ENCODE measurements around the gene CAMK1. TPM values are rescaled to one million over a fixed set of nuclear protein-coding genes. Genes with fewer than 3 reads are reported as not detected.

CAMK1 gene
- polyA plus RNA-seq, 2 donors = 6.5 to 8.1 TPM

- no peaks in the 10 kb centered on the region for H3K9me3 ChIP-seq (ENCODE audit: control insufficient read depth in 2 of 2, insufficient read depth in 1 of 2, low read depth in 1 of 2, low read length in 1 of 2)
- peak overlapping the region; percentile 95 to 98 for H3K27ac ChIP-seq (ENCODE audit: low read depth in 2 of 2, low read length in 1 of 2)
- no peaks in the 10 kb centered on the region for H3K27me3 ChIP-seq (ENCODE audit: control insufficient read depth in 1 of 2, insufficient read depth in 2 of 2, low read length in 2 of 2)
- H3K4me1 ChIP-seq (ENCODE audit: control insufficient read depth in 2 of 2, insufficient read depth in 2 of 2, low read length in 1 of 2) = peaks cover 0 to 13% of the 10 kb centered on the region in 2 donors
- H3K4me3 ChIP-seq (ENCODE audit: low read depth in 1 of 2, low read length in 2 of 2) = peak overlapping the region; percentile 93 to 96
- peaks cover 6 to 10% of the 10 kb centered on the region in 2 donors for H3K36me3 ChIP-seq (ENCODE audit: control insufficient read depth in 2 of 2, insufficient read depth in 2 of 2, low read length in 1 of 2)
- 1% methylated on average over 36 to 41 of the region's 41 CpGs for WGBS, 2 donors
Observed at GRCh38 chr3:9732080-9732739, 37.5 kb downstream of the CAMK1 start.

- Histone ChIP-seq H3K9me3 (ENCODE audit: control insufficient read depth in 2 of 2, insufficient read depth in 1 of 2, low read depth in 1 of 2, low read length in 1 of 2) (no peaks in the 10 kb centered on the region), H3K36me3 (ENCODE audit: control insufficient read depth in 2 of 2, insufficient read depth in 2 of 2, low read length in 1 of 2) (peaks cover 4 to 5% of the 10 kb centered on the region in 2 donors), H3K4me1 (ENCODE audit: control insufficient read depth in 2 of 2, insufficient read depth in 2 of 2, low read length in 1 of 2) (peaks cover 0 to 13% of the 10 kb centered on the region in 2 donors), H3K27ac (ENCODE audit: low read depth in 2 of 2, low read length in 1 of 2) (peak within 1 kb of the TSS; percentile 95 to 98), H3K27me3 (ENCODE audit: control insufficient read depth in 1 of 2, insufficient read depth in 2 of 2, low read length in 2 of 2) (no peaks in the 10 kb centered on the region), H3K4me3 (ENCODE audit: low read depth in 1 of 2, low read length in 2 of 2) (peak within 1 kb of the TSS; percentile 93 to 96)
- WGBS, 2 donors = 0 to 1% methylated on average over 83 to 88 of the region's 88 CpGs
Observed at GRCh38 chr3:9731206-9732079, 38.3 kb downstream of the CAMK1 start, which contains the start of gene BRPF1. Gene BRPF1, plus strand, starts transcription at chr3:9731735. Its CDS starts 2,406 bp downstream, at chr3:9734141.

- WGBS, 2 donors = 1 to 2% methylated on average over 16 of the region's 17 CpGs
- Histone ChIP-seq H3K27me3 (ENCODE audit: control insufficient read depth in 1 of 2, insufficient read depth in 2 of 2, low read length in 2 of 2) (no peaks in the 10 kb centered on the region), H3K4me3 (ENCODE audit: low read depth in 1 of 2, low read length in 2 of 2) (peak overlapping the region; percentile 48 to 56), H3K4me1 (ENCODE audit: control insufficient read depth in 2 of 2, insufficient read depth in 2 of 2, low read length in 1 of 2) (peaks cover 0 to 13% of the 10 kb centered on the region in 2 donors), H3K27ac (ENCODE audit: low read depth in 2 of 2, low read length in 1 of 2) (peak overlapping the region; percentile 75 to 87), H3K9me3 (ENCODE audit: control insufficient read depth in 2 of 2, insufficient read depth in 1 of 2, low read depth in 1 of 2, low read length in 1 of 2) (no peaks in the 10 kb centered on the region), H3K36me3 (ENCODE audit: control insufficient read depth in 2 of 2, insufficient read depth in 2 of 2, low read length in 1 of 2) (peaks cover 0 to 5% of the 10 kb centered on the region in 2 donors)
Observed at GRCh38 chr3:9730657-9731205, 39.0 kb downstream of the CAMK1 start.

- 92 to 93% methylated on average over 9 to 10 of the region's 10 CpGs for WGBS, 2 donors
- H3K4me3 ChIP-seq (ENCODE audit: low read depth in 1 of 2, low read length in 2 of 2) = no peak overlapping the region
- peaks cover 0 to 3% of the 10 kb centered on the region in 2 donors for H3K36me3 ChIP-seq (ENCODE audit: control insufficient read depth in 2 of 2, insufficient read depth in 2 of 2, low read length in 1 of 2)
- no peaks in the 10 kb centered on the region for H3K27me3 ChIP-seq (ENCODE audit: control insufficient read depth in 1 of 2, insufficient read depth in 2 of 2, low read length in 2 of 2)
- no peaks in the 10 kb centered on the region for H3K9me3 ChIP-seq (ENCODE audit: control insufficient read depth in 2 of 2, insufficient read depth in 1 of 2, low read depth in 1 of 2, low read length in 1 of 2)
- peaks cover 0 to 10% of the 10 kb centered on the region in 2 donors for H3K4me1 ChIP-seq (ENCODE audit: control insufficient read depth in 2 of 2, insufficient read depth in 2 of 2, low read length in 1 of 2)
- H3K27ac ChIP-seq (ENCODE audit: low read depth in 2 of 2, low read length in 1 of 2) = no peak overlapping the region
Observed at GRCh38 chr3:9729419-9729818, 40.3 kb downstream of the CAMK1 start.

- Histone ChIP-seq H3K4me1 (ENCODE audit: control insufficient read depth in 2 of 2, insufficient read depth in 2 of 2, low read length in 1 of 2) (peaks cover 0 to 4% of the 10 kb centered on the region in 2 donors), H3K27me3 (ENCODE audit: control insufficient read depth in 1 of 2, insufficient read depth in 2 of 2, low read length in 2 of 2) (no peaks in the 10 kb centered on the region), H3K4me3 (ENCODE audit: low read depth in 1 of 2, low read length in 2 of 2) (no peak overlapping the region), H3K27ac (ENCODE audit: low read depth in 2 of 2, low read length in 1 of 2) (no peak overlapping the region), H3K36me3 (ENCODE audit: control insufficient read depth in 2 of 2, insufficient read depth in 2 of 2, low read length in 1 of 2) (no peaks in the 10 kb centered on the region), H3K9me3 (ENCODE audit: control insufficient read depth in 2 of 2, insufficient read depth in 1 of 2, low read depth in 1 of 2, low read length in 1 of 2) (no peaks in the 10 kb centered on the region)
- WGBS, 2 donors = 95% methylated on average over 2 of the region's 2 CpGs
Observed at GRCh38 chr3:9727743-9728142, 42.0 kb downstream of the CAMK1 start.

DNA sequence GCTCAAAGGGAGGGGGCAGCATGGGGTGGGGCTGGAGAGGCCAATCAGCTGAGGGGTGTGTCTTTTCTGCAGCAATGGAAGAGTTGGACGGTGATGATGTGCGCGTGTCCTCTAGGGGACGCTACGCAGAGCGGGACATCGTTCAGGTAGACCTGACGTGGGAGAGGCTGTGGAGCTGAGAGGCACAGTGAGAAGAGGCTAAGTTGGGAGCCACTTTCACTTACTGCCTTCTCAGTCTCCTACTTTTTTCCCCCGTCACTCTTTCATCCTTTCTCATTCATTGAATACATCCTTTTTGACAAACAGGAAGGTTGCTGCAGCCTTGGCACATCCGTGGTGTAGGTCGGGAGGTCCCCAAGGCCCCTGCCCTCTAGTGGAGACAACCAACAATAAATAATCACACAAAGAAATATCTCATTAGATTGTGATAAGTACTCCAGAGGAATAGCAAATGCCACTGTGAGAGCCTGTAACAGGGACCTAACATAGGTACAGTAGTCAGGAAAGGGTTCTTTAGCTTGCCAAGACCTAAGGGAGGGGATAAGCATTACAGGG is 42.6 kb downstream of the CAMK1 start:
- Histone ChIP-seq H3K27ac (ENCODE audit: low read depth in 2 of 2, low read length in 1 of 2) (no peak overlapping the region), H3K4me1 (ENCODE audit: control insufficient read depth in 2 of 2, insufficient read depth in 2 of 2, low read length in 1 of 2) (no peaks in the 10 kb centered on the region), H3K9me3 (ENCODE audit: control insufficient read depth in 2 of 2, insufficient read depth in 1 of 2, low read depth in 1 of 2, low read length in 1 of 2) (no peaks in the 10 kb centered on the region), H3K27me3 (ENCODE audit: control insufficient read depth in 1 of 2, insufficient read depth in 2 of 2, low read length in 2 of 2) (no peaks in the 10 kb centered on the region), H3K36me3 (ENCODE audit: control insufficient read depth in 2 of 2, insufficient read depth in 2 of 2, low read length in 1 of 2) (no peaks in the 10 kb centered on the region), H3K4me3 (ENCODE audit: low read depth in 1 of 2, low read length in 2 of 2) (no peak overlapping the region)
- 9 to 16% methylated on average over 11 of the region's 11 CpGs for WGBS, 2 donors

DNA sequence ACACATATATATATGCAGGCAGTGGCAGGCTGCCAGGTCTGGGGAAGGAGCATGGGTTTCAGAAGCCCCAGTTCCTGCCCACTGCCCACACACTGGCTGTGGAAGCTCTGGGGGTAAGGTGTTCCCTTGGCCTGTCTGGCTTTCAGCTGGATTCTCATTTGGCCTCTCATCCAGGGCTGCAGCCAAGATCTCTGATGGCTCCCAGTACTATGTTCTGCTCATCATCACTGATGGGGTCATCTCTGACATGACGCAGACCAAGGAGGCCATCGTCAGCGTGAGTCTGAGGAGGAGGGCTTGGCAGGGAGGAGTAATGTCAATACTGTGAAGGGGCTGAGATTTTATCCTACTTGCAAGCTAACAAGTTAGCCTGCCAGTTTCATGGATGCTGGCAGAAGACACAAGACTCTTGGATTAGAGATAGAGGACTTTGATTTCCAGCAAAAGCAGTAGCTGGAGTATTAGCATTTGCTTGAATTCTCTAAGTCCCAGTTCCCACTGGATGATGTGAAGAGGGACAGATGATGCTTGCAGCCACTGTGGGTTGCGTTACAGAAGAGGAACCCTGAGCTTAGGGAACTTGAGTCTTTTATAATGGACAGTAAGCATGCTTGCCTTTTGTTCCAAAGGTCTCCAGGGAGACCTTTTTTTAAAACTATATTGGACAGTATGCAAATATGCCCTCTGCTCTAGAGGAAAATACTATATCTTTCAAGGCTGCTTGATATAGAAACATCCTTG is 43.8 kb downstream of the CAMK1 start:
- whole genome bisulfite sequencing, 2 donors = 89% methylated on average over 4 of the region's 4 CpGs
- no peaks in the 10 kb centered on the region for H3K4me1 ChIP-seq (ENCODE audit: control insufficient read depth in 2 of 2, insufficient read depth in 2 of 2, low read length in 1 of 2)
- H3K4me3 ChIP-seq (ENCODE audit: low read depth in 1 of 2, low read length in 2 of 2) = no peak overlapping the region
- H3K36me3 ChIP-seq (ENCODE audit: control insufficient read depth in 2 of 2, insufficient read depth in 2 of 2, low read length in 1 of 2) = no peaks in the 10 kb centered on the region
- H3K27ac ChIP-seq (ENCODE audit: low read depth in 2 of 2, low read length in 1 of 2) = no peak overlapping the region
- H3K27me3 ChIP-seq (ENCODE audit: control insufficient read depth in 1 of 2, insufficient read depth in 2 of 2, low read length in 2 of 2) = no peaks in the 10 kb centered on the region
- H3K9me3 ChIP-seq (ENCODE audit: control insufficient read depth in 2 of 2, insufficient read depth in 1 of 2, low read depth in 1 of 2, low read length in 1 of 2) = no peaks in the 10 kb centered on the region

- H3K27me3 ChIP-seq (ENCODE audit: control insufficient read depth in 1 of 2, insufficient read depth in 2 of 2, low read length in 2 of 2) = no peaks in the 10 kb centered on the region
- H3K4me1 ChIP-seq (ENCODE audit: control insufficient read depth in 2 of 2, insufficient read depth in 2 of 2, low read length in 1 of 2) = no peaks in the 10 kb centered on the region
- no peaks in the 10 kb centered on the region for H3K36me3 ChIP-seq (ENCODE audit: control insufficient read depth in 2 of 2, insufficient read depth in 2 of 2, low read length in 1 of 2)
- no peak overlapping the region for H3K4me3 ChIP-seq (ENCODE audit: low read depth in 1 of 2, low read length in 2 of 2)
- H3K27ac ChIP-seq (ENCODE audit: low read depth in 2 of 2, low read length in 1 of 2) = no peak overlapping the region
- no peaks in the 10 kb centered on the region for H3K9me3 ChIP-seq (ENCODE audit: control insufficient read depth in 2 of 2, insufficient read depth in 1 of 2, low read depth in 1 of 2, low read length in 1 of 2)
- 67 to 88% methylated on average over 2 of the region's 2 CpGs for WGBS, 2 donors
Observed at GRCh38 chr3:9721700-9722060, 48.1 kb downstream of the CAMK1 start.

Data from esophagus (tissue), 2 donors.